GM19397 (cell line): ENCODE data around the gene A2M.
"Not testable (repeated sequence)": the region's sequence is repeated elsewhere in the genome, so short reads cannot be mapped to it uniquely, and the experiment has no call there.

Experiments used
- ATAC-seq: cut with Tn5 transposase; IDR thresholded peaks from one replicate; pipeline ENCODE4 v1.9.1; 2021; ENCODE audit warnings: mild to moderate bottlenecking, moderate library complexity; ENCODE audit not compliant: unreplicated experiment

The A2M gene

GRCh38 chr12:9115731-9116559, at the start of gene A2M:
A2M (minus strand) TSS chr12:9115919; CDS start chr12:9115849, 70 bp downstream.
- no peak for ATAC-seq

GRCh38 chr12:9163392-9163791, 47.7 kb upstream of the A2M start:
- ATAC-seq = no peak

GRCh38 chr12:9156119-9156518, 40.4 kb upstream of the A2M start:
- no peak for ATAC-seq

GRCh38 chr12:9149372-9149771, 33.7 kb upstream of the A2M start:
- ATAC-seq = no peak

GRCh38 chr12:9148926-9149325, 33.2 kb upstream of the A2M start:
- ATAC-seq = no peak

GRCh38 chr12:9147461-9147860, 31.7 kb upstream of the A2M start:
- ATAC-seq = no peak

GRCh38 chr12:9144730-9145106, 29.0 kb upstream of the A2M start:
- no peak for ATAC-seq

GRCh38 chr12:9143929-9144729, 28.4 kb upstream of the A2M start:
- ATAC-seq = no peak

GRCh38 chr12:9143137-9143536, 27.4 kb upstream of the A2M start:
- no peak for ATAC-seq

GRCh38 chr12:9139588-9140290, 24.0 kb upstream of the A2M start:
- ATAC-seq = not testable (repeated sequence)

- ATAC-seq = no peak
Measured at GRCh38 chr12:9135903-9136310, 20.2 kb upstream of the A2M start.

GRCh38 chr12:9134981-9135628, 19.4 kb upstream of the A2M start:
- ATAC-seq = no peak

- no peak for ATAC-seq
Measured at GRCh38 chr12:9133216-9133916, 17.6 kb upstream of the A2M start.

- no peak for ATAC-seq
Measured at GRCh38 chr12:9132008-9132535, 16.4 kb upstream of the A2M start.

- no peak for ATAC-seq
Measured at GRCh38 chr12:9130244-9130643, 14.5 kb upstream of the A2M start.

- ATAC-seq = no peak
Measured at GRCh38 chr12:9127936-9128663, 12.4 kb upstream of the A2M start.

GRCh38 chr12:9127484-9127883, 11.8 kb upstream of the A2M start:
- ATAC-seq = no peak

- ATAC-seq = no peak
Measured at GRCh38 chr12:9124383-9125031, 8.8 kb upstream of the A2M start.

- ATAC-seq = no peak
Measured at GRCh38 chr12:9123781-9124382, 8.2 kb upstream of the A2M start.
